ENCODE data around the gene NUTF2.
"Not testable (repeated sequence)": the region's sequence is repeated elsewhere in the genome, so short reads cannot be mapped to it uniquely, and the experiment has no call there.

The NUTF2 gene

GRCh38 chr16:67846320-67847063 is at the start of gene NUTF2:
NUTF2 (plus strand) TSS chr16:67846933; CDS start chr16:67865131, 18,198 bp downstream.
- DNase-seq, result peak; percentile 85

GRCh38 chr16:67800338-67800926 is 46.3 kb upstream of the NUTF2 start:
- DNase-seq, result no peak

GRCh38 chr16:67801241-67801640 is 45.5 kb upstream of the NUTF2 start:
- DNase-seq, result no peak

- no peak for DNase-seq
These were observed 44.9 kb upstream of the NUTF2 start for GRCh38 chr16:67801883-67802282.

GRCh38 chr16:67803894-67804293 is 42.8 kb upstream of the NUTF2 start:
- no peak for DNase-seq

- no peak for DNase-seq
These were observed 41.7 kb upstream of the NUTF2 start for GRCh38 chr16:67804853-67805542.

- no peak for DNase-seq
These were observed 40.9 kb upstream of the NUTF2 start for GRCh38 chr16:67805718-67806427.

- peak; percentile 92 for DNase-seq
These were observed 40.1 kb upstream of the NUTF2 start, which contains the start of the genes RANBP10 and TSNAXIP1 for GRCh38 chr16:67806428-67807147. RANBP10 (minus strand) TSS chr16:67806560; CDS start chr16:67806536, 24 bp downstream. TSNAXIP1 (plus strand) TSS chr16:67806889; CDS start chr16:67807150, 261 bp downstream.

- no peak for DNase-seq
These were observed 39.5 kb upstream of the NUTF2 start for GRCh38 chr16:67807148-67807682.

- no peak for DNase-seq
These were observed 34.8 kb upstream of the NUTF2 start for GRCh38 chr16:67811899-67812298.

GRCh38 chr16:67814567-67814966 is 32.2 kb upstream of the NUTF2 start:
- DNase-seq, result no peak

GRCh38 chr16:67820608-67821259 is 26.0 kb upstream of the NUTF2 start:
- DNase-seq, result no peak

- DNase-seq, result no peak
These were observed 24.2 kb upstream of the NUTF2 start for GRCh38 chr16:67822511-67822910.

- no peak for DNase-seq
These were observed 21.6 kb upstream of the NUTF2 start for GRCh38 chr16:67825119-67825518.

GRCh38 chr16:67825906-67826305 is 20.8 kb upstream of the NUTF2 start:
- DNase-seq, result no peak

- DNase-seq, result no peak
These were observed 18.1 kb upstream of the NUTF2 start for GRCh38 chr16:67828651-67829050.

GRCh38 chr16:67833030-67833414 is 13.7 kb upstream of the NUTF2 start:
- no peak for DNase-seq

- peak; percentile 43 for DNase-seq
These were observed 13.1 kb upstream of the NUTF2 start for GRCh38 chr16:67833415-67834241.

GRCh38 chr16:67834242-67834614 is 12.5 kb upstream of the NUTF2 start:
- no peak for DNase-seq

- DNase-seq, result not testable (repeated sequence)
These were observed 9.5 kb upstream of the NUTF2 start for GRCh38 chr16:67837190-67837589.

GRCh38 chr16:67837811-67838210 is 8.9 kb upstream of the NUTF2 start:
- no peak for DNase-seq

All from NCI-H2029 (cell line).